ENCODE data around the gene RERG. TPM values are rescaled to one million over a fixed set of nuclear protein-coding genes. Genes with fewer than 3 reads are reported as not detected.

The RERG gene
- total RNA-seq, 1 experiment from 2014 or later, result not detected

DNA sequence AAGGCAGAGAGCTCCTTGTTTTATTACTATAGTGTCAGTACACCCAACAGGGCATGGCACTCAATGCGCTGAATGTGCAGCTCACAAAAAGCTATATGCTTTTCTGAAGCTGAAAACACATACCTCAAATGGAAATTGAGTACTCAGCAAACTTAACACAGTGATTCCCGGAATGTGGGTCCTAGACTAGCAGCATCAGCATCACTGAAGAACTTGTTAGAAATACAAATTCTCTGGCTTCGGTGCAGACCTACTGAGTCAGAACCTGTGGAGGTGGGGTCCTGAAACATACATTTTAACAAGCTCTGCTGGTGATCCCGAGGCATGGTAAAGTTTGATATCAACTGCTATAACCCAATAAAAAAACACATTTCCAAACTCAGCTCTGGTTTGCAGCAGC lies 14.9 kb downstream of the RERG start:
- in situ Hi-C loops (cut with HindIII; ENCODE audit: low pct_unique_long_range_greater_than_20kb, low sequenced_read_pairs), result no loop called here
- H3K4me3 ChIP-seq (ENCODE audit: low read depth in 2 of 2, low read length in 2 of 2), result no peak overlapping the region
- ChIA-PET POLR2A (no interaction called here), CTCF (no interaction called here)
- H3K36me3 ChIP-seq (ENCODE audit: control insufficient read depth, insufficient read depth, low read length), result no peaks in the 10 kb centered on the region
- H3K4me1 ChIP-seq (ENCODE audit: control insufficient read depth, insufficient read depth, low read length), result no peaks in the 10 kb centered on the region
- H3K9me3 ChIP-seq (ENCODE audit: control insufficient read depth, insufficient read depth, low read depth, low read length), result no peaks in the 10 kb centered on the region
- TF ChIP-seq, protein P1, sequence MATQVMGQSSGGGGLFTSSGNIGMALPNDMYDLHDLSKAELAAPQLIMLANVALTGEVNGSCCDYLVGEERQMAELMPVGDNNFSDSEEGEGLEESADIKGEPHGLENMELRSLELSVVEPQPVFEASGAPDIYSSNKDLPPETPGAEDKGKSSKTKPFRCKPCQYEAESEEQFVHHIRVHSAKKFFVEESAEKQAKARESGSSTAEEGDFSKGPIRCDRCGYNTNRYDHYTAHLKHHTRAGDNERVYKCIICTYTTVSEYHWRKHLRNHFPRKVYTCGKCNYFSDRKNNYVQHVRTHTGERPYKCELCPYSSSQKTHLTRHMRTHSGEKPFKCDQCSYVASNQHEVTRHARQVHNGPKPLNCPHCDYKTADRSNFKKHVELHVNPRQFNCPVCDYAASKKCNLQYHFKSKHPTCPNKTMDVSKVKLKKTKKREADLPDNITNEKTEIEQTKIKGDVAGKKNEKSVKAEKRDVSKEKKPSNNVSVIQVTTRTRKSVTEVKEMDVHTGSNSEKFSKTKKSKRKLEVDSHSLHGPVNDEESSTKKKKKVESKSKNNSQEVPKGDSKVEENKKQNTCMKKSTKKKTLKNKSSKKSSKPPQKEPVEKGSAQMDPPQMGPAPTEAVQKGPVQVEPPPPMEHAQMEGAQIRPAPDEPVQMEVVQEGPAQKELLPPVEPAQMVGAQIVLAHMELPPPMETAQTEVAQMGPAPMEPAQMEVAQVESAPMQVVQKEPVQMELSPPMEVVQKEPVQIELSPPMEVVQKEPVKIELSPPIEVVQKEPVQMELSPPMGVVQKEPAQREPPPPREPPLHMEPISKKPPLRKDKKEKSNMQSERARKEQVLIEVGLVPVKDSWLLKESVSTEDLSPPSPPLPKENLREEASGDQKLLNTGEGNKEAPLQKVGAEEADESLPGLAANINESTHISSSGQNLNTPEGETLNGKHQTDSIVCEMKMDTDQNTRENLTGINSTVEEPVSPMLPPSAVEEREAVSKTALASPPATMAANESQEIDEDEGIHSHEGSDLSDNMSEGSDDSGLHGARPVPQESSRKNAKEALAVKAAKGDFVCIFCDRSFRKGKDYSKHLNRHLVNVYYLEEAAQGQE (IDR thresholded peaks at IDR 0.05; ENCODE audit: insufficient read depth in 1 of 2, low read depth in 2 of 2, low read length in 1 of 2), result no peak
- TF ChIP-seq POLR2AphosphoS5 (IDR thresholded peaks at IDR 0.05; ENCODE audit: low read depth, low read length), result no peak
- TF ChIP-seq SIN3A (IDR thresholded peaks at IDR 0.05; ENCODE audit: borderline replicate concordance, insufficient read depth, low read depth, low read length), result no peak
- TF ChIP-seq, protein P2, sequence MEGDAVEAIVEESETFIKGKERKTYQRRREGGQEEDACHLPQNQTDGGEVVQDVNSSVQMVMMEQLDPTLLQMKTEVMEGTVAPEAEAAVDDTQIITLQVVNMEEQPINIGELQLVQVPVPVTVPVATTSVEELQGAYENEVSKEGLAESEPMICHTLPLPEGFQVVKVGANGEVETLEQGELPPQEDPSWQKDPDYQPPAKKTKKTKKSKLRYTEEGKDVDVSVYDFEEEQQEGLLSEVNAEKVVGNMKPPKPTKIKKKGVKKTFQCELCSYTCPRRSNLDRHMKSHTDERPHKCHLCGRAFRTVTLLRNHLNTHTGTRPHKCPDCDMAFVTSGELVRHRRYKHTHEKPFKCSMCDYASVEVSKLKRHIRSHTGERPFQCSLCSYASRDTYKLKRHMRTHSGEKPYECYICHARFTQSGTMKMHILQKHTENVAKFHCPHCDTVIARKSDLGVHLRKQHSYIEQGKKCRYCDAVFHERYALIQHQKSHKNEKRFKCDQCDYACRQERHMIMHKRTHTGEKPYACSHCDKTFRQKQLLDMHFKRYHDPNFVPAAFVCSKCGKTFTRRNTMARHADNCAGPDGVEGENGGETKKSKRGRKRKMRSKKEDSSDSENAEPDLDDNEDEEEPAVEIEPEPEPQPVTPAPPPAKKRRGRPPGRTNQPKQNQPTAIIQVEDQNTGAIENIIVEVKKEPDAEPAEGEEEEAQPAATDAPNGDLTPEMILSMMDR (IDR thresholded peaks at IDR 0.05), result no peak
- TF ChIP-seq TCF7L2 (IDR thresholded peaks at IDR 0.05; ENCODE audit: low read depth, low read length), result no peak
- ATAC-seq (no peak), DNase-seq (ENCODE audit: low read depth, low spot score) (no peak)
- no peaks in the 10 kb centered on the region for H3K27me3 ChIP-seq (ENCODE audit: control insufficient read depth, insufficient read depth, low read length)
- intact Hi-C loops (cut with micrococcal nuclease; ENCODE audit: unreplicated experiment), result no loop called here
- BruUV-seq (replicated peaks), result no TSS peak
- no peak overlapping the region for H3K27ac ChIP-seq (ENCODE audit: low read length)

DNA sequence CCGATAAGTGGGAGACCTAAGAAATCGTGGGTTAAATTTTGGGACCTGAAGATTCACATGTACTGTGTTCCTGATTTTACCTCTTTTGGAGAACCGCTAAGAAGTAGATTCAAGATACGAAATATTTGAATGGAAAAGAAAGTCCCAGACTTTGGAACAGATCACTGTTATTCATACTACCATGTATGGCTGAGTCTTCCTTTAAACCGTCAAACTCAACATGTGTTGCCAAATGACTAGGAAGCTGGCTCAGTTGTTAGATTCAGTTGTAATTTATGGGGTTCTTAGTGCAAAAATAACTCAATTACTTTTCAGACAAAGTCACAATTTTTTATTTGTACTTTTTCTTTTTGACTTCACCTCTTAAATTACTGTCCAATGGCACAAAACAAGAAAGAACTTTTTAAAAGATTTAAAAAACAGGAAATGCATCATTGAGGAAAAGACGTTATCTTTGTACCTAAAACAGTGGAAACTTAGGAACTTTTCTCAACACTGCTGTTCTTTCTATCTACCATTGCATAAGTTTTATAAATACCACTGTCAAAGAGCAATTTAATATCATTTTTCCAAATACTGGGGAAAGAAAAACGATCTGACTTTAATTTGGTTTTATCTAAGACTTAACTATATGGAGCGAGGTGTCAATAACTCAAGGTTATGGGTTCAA lies 15.7 kb downstream of the RERG start:
- no peak overlapping the region for H3K4me3 ChIP-seq (ENCODE audit: low read depth in 2 of 2, low read length in 2 of 2)
- H3K9me3 ChIP-seq (ENCODE audit: control insufficient read depth, insufficient read depth, low read depth, low read length), result no peaks in the 10 kb centered on the region
- DNase-seq (ENCODE audit: low read depth, low spot score), result no peak
- CTCF ChIA-PET, result no interaction called here
- H3K4me1 ChIP-seq (ENCODE audit: control insufficient read depth, insufficient read depth, low read length), result no peaks in the 10 kb centered on the region
- no peak overlapping the region for H3K27ac ChIP-seq (ENCODE audit: low read length)
- no peaks in the 10 kb centered on the region for H3K36me3 ChIP-seq (ENCODE audit: control insufficient read depth, insufficient read depth, low read length)
- in situ Hi-C loops (cut with HindIII; ENCODE audit: low pct_unique_long_range_greater_than_20kb, low sequenced_read_pairs) (no loop called here), intact Hi-C loops (cut with micrococcal nuclease; ENCODE audit: unreplicated experiment) (no loop called here)
- no TSS peak for BruUV-seq (replicated peaks)
- TF ChIP-seq, protein P1 (IDR thresholded peaks at IDR 0.05; ENCODE audit: insufficient read depth in 1 of 2, low read depth in 2 of 2, low read length in 1 of 2), result no peak
- TF ChIP-seq POLR2AphosphoS5 (IDR thresholded peaks at IDR 0.05; ENCODE audit: low read depth, low read length), result no peak
- TF ChIP-seq TCF7L2 (IDR thresholded peaks at IDR 0.05; ENCODE audit: low read depth, low read length), result no peak
- no peak for TF ChIP-seq SIN3A (IDR thresholded peaks at IDR 0.05; ENCODE audit: borderline replicate concordance, insufficient read depth, low read depth, low read length)
- TF ChIP-seq, protein P2 (IDR thresholded peaks at IDR 0.05), result no peak
- ATAC-seq, result no peak
- no peaks in the 10 kb centered on the region for H3K27me3 ChIP-seq (ENCODE audit: control insufficient read depth, insufficient read depth, low read length)
- POLR2A ChIA-PET, result no interaction called here

Data from Panc1 (cell line).